ENCODE results near the gene NOS2.

NOS2 gene

DNA sequence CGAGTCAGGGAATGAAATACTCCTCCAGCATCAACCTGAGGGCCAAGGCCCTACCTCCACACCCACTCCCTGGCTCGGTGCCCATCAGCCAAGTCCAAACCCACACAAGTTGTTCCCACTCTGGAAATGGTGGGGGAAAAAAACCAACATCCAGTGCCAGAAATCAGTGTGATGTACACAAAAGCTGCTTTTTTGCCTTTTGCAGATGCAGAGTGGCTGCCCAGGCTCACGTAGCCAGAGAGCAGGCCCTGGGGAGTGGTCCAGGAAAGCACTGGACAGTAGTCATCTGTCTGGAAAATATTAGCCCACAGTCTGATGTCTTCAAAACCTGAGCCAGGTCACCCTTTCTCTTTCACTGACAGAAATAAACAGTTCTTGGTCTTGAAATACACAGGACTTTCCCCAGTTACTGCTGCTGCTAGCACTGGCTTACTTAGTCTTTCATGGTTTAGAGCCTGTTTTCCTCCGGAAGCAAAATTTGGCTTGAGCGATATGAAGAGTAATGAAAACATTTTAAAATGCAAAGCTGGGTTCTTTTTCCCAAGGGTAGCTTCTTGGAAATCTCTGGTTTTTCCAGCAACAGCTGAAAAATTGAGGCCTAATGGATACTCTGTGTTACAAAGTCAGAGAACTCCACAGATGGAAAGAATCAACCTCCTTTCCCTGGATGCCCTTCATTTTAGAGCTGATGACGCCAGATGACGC lies 18.2 kb upstream of the NOS2 start:
- no peak for FAIRE-seq

DNA sequence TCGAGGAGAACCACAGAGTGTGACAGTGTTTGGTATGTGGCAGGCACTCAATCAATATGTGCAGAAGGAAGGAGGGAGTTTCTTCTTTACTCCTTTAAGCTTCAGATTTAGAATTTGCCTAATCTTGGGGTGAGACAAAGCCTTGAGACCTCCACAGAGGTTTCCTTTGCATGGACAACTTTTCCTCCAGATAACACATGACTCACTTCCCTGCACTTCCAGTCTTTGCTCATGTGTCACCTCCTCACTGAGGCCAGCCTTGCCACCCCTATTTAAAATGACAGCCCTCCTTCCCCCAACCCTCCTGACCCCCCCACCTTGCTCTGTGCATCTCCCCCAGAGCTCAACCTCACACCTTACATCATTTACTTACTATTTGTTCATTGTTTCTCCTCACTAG lies 17.4 kb upstream of the NOS2 start:
- FAIRE-seq = no peak

DNA sequence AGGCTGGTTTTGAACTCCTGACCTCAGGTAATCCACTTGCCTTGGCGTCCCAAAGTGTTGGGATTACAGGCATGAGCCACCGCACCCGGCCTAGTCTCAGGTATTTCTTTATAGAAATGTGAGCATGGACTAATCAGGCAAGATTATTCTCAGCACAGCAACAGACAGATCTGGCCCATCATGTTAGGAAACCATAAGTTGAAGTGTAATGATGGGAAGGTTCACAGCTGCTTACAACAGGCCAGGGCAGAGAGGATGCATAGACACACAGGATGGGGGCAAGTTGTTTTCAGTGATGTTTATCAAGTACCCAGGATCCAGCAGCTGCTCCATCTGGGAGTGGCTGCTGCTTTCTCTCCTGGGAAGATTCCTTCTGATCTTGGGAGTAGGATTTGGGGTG lies 16.6 kb upstream of the NOS2 start:
- no peak for FAIRE-seq

DNA sequence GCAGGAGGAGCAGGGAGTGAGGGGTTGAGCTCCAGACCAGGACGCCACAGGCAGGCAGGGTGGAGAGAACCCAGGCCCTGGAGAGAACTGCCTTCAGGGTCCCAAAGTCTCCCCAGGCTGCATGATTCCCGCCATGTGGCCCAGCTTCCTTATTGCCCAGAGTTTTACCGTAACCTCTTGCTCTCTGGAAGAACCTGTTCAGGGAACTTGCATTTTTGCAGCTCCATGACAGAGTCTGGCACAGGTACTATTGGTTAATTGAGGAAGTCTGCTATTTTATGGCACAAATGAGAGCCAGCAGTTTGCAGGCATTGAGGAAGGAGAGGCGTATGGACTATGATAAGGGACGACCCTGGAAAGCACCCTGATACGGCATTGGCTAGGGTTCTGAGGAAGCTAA lies 11.6 kb upstream of the NOS2 start:
- no peak for FAIRE-seq

DNA sequence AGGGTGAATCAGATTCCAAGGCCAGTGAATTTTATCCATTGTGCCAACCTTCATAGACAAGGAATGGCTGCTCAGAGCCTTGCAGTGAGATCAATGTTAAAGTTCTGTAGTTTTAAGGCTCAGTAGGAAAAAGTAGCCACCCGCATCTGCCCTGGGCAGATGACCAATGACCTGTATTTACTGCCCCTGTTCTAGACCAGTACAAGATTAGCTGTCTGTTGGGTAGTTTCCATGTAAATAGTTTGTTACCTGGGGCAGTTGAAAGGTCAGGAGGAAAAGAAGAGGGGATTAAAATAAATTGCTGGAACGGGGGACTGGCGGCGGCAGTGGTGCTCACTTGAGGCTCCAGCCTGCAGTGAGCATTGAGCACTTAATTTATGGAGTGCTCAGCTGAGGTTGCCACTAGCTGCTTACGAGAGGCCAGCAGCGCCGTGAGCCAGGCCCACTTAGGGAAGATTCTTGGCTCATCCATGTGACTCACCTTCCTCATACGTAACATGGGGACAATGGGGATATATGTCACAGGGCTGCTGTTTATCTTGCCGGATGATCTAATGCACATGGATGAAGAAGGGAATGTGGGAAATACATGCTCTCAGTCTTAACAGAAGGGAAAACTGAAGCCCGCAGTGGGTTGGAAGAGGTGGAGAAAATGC lies 10.7 kb upstream of the NOS2 start:
- no peak for FAIRE-seq

DNA sequence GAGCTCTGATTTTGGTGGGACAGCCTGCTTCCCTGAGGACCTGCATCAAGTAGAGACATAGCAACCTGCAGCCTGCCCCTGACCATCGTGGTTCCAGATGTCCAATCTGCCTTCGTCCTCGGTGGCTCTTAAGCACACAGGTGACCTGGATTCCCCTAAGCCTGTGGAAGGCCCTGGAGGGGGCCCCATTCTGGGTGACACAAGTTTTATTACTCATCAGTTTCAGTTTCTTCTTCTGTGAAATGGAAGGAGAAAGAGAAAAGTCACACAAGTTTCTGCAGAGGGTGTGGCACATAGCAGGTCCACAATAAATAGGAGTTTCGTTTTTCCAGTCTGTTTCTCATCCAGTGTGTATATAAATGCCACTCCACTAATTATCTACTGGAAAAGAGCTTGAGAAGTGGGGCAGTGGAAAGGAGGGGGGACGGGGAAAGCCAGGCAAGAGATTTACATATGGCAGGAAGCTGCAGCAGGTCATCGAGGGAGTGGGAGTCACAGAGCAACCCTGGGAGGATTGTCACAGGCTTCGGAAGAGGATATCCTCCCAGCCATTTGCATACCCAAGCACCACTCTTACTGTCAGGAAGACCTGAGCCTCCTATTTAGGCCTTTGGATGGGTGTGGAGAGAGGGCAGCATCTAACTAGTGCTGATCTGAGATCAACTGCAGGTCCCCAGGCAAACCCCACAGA lies 10.0 kb upstream of the NOS2 start:
- no peak for FAIRE-seq

DNA sequence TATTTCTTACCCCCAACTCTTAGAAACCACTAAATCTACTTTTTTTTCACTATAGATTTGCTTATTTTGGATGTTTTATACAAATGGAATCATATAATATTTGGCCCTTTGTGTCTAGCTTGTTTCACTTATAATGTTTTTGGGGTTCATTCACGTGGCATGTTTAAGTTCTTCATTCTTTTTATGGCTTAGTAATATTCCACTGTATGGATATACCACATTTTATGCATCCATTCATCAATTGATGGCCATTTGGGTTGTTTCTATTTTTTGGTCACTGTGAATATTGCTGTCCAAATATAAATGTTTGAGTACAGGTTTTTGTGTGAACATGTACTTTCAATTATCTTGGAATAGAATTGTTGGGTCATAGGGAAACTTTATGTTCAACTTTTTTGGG lies 9.2 kb upstream of the NOS2 start:
- FAIRE-seq = no peak

DNA sequence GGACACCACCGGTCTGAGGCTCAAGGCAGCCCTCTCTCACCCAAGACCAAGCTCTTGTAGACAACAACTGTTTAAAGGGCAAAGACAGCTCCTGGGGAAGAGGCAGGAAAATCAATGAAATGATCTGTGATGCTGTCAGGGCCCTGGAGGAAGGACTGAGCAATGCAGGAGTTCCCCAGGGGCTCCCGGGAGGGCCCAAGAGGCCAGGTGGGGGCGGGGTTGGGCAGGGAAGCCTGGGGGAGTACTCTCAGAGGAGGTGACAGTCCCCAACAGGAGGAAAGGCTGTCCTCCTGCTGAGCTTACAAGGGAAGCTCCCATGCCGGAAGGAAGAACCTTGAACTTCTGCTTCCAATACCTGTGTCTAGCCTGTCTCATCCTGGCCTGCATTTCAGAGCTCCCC lies 8.3 kb upstream of the NOS2 start:
- FAIRE-seq = no peak

DNA sequence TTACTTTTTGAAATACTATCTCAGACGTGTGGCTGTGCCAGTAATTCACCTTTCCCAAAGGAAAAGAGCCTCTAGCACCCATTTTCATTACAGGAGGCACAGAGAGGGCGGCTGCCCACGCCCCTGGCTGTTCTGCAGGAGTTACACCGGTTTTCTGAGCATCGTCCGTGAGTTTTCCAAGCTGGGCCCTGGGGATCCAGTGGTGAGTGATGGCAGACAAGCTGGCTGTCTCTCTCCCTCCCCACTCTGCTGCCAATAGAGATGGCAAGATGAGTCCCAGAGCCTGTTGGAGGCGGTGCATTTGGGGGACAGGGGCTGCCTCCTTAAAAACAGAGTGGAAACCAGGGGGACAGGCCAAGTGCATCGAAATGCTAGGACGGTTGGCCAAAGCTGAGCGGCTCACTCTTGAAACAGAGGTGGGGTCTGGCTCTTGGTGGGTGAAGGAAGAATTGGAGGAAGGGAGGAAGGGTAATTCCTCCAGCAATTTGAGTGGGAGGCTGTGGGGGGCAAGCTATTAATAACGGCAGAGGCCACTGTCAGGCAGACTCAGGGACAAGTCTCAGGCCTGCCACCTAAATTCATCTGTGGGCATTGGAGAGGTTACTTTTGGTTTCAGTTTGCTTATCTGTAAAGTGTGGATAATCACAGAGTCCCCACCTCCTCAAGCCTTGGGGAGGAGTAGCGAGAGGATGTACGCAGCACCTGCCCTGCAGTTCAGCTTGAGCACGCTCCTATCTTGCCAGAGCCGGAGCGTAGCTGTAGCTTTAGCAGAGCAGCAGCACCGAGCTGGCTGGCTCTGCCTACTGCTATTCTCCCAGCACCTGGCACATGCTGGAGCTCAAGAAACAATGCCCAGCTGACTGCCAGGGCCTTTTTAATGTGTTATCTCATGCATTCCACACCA lies 7.5 kb upstream of the NOS2 start:
- no peak for FAIRE-seq

DNA sequence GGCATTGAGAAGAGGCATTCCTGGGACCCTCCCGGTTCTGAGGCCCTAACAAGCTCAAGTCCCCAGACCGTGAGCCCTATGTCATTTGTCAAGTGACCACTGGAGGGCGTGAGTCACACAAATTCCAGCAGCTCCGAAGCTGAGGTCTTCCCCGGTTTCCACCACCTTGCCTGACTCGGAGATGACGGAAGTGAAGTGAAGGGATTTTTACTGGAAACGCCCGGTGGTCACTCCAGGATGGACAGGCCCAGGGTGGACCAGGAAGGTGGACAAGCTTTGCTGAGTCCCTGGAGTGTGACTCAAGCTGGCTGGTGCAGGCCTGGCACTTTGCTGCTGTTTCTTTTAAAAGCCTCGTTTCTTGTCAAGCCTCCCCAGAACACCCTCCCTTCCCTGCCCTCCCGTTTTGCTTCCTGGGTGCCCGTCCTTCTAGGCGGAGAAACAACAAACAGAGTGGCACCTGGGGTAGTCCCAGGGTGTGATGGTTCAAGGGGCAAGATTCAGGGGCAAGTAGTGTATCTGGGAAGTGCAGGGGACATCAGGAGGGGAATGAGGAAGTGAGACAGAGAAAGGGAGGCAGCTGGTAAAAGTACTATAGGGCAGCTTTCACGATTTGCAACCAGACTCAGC lies 5.3 kb upstream of the NOS2 start:
- FAIRE-seq = no peak

DNA sequence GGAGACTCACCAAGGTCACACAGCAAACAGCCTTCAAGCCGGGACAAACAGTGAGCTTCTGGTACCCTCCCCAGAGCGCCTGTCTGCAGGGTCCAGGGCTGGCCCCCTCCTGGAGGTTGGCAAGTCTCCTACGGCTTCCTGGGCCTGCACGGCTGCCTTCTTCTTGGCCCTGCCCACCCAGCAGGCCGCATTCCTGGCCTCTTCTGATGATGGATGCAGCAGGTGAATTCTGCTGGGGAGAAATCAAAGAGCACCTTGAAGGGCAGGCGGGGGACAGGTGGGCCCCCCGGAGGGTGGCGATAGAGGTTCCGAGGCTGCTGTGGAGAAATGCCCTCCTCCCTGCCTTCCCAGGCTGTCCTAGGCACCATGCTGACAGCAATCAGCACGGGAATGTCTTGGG lies 3.8 kb upstream of the NOS2 start:
- FAIRE-seq = no peak

DNA sequence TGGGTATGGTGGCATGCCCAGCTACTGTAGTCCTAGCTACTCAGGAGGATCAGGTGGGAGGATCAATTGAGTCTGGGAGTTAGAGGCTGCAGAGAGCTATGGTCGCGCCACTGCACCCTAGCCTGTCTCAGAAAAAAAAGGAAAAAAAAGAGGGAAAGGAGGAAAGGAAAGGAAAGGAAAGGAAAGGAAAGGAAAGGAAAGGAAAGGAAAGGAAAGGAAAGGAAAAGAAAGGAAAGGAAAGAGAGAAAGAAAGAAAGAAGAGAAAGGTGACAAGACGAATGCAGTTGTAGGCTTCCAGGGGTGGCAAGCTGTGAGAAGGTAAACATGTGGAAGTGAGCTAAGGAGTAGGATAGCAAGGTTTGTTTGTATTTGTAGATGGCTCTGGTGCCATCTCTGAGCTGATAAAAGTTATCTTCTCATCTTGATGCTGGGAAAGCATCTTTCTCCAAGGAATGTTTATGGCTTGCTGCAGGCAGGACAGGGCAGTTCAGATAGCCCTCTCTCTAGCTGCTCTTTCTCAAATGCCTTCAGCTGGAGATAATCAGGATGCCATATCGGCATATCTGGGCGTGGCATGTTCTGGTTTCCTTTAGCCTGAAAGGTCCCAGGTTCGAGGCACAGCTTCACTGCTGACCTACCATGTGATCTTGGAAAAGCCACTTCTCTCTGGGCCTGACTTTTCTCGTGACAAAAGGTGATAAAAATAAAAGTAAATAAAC lies 2.8 kb upstream of the NOS2 start:
- no peak for FAIRE-seq

DNA sequence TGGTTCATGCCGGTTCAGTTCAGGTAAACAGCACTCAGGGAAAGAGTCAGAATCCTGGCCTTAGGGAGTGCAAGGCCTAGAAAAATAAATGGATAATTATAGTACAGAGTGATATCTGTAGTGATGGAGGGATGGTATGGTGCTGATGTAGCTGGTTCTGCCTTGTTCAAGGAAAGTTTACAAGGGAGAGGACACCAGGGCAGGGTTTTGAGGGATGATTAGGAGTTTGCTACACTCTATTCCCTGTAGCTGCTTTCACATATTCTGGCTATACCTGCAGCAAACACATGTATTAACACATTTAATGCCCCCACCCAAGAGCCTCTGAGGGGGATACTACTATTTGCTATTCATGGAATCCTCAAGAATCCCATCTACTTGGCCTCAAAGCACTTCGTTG lies 1.7 kb upstream of the NOS2 start:
- no peak for FAIRE-seq

DNA sequence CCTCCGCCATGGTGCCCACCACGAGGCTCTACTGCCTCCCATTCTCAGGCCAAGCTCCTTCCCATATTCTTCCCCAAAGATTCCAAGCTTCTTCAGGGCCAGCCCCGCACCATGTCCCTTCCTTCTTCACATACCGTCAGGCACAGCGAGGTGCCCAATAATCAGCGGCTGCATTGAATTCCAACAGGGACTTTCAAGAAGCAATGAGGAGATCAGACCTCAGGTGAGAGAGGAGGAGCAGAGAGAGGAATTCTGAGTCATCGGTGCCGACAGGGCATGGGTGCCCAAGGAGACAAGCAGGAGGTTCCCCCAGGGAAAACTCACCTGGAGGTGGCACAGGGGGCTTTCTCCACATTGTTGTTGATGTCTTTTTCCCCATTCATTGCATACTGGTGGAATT lies 2.0 kb downstream of the NOS2 start:
- FAIRE-seq = no peak

DNA sequence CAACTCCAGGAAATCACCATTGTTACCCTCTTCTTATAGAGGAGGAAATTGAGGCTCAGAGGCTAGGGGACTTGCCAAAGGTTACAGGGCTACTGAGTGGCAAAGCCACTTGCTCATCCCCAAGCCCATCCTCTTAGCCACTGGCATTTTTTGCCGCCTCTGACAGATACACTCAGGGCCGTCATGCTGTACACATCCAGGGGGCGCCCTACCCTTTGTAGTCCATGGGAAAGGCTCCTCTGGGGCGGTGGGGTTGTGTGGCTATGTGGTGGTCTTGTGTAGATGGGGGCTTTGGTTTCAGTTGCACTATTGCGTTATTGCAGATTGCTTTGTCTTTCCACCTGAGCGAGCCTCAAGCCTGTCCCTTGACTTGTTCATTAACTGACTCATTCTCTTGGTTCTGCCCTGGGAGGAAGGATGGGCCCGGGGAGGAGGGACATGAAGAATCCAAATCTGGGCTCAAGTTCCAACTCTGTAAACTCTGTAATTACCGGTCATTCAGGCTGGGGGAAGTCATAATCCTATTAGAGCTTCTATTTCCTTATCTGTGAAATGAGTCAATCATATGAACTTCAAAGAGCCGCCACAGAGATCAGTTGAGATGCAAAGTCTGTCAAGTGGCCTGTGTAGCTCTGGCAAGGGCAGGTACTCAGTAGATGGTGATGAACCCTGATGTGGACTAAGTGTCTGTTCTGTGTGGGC lies 2.8 kb downstream of the NOS2 start:
- no peak for FAIRE-seq

DNA sequence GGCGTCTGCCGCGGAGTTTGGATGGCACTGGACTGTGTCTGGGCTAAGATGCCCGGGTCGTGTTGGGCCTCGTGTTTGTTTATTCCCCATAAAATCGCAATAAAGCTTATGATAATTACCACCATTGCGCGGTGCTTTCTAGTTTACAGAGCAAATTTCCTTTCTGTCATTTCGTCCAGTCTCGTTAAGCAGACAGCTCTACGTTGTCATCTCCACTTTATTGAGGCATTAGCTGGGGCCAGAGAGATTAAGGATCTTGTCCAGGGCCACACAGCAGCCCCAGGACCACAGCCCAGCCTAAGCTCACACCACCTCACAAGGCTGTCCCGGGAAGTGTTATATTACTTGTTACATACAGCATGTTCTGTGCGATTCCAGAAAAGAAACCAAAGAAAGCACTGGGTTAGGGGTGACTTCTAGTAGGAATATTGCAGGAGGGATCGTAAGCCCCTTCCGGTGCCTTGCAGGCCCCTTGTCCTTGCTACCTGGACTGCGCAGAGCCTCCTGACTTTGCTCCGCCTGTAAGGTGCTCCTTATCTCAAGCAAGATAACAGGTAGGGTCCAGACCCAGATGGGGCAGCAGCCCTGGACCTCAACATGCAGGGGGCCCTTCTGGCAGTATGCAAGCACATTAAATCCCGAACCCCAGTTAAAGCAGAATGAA lies 6.3 kb downstream of the NOS2 start:
- no peak for FAIRE-seq

DNA sequence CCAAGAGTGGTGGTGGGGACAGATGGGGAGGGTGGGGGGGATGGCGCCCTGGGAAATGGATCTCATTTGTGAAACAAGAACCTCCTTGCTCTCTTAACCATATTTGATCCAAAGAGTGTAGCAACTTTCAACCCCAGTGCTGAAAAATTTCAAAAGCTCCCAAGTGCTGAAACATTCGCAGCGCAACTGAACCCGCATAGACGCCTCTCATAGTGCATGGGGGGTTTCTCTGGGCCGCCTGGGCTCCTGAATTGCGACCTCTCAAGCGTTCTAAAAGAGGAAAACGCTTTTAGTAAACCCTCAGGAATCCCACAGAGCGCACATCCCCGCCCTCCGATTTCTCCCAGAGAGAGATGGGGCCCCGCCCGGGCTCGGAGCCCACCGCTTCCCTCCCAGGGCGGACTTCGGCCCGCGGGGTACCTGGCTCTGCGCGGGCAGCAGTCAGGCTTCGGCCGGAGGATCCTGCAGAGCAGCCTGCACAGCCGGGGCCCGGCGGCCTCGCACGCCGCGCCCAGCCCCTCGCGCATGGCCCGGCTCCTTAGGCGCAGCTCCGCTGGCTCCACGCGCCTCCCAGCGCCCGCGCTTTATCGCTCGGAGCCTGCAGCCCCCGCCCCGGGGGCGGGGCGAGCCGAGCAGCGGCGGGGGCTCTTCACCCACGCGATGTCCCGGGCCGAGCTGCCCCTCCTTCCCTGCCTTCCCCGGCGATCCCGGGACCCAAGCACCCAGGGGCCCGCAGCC lies 7.0 kb downstream of the NOS2 start:
- FAIRE-seq = no peak

DNA sequence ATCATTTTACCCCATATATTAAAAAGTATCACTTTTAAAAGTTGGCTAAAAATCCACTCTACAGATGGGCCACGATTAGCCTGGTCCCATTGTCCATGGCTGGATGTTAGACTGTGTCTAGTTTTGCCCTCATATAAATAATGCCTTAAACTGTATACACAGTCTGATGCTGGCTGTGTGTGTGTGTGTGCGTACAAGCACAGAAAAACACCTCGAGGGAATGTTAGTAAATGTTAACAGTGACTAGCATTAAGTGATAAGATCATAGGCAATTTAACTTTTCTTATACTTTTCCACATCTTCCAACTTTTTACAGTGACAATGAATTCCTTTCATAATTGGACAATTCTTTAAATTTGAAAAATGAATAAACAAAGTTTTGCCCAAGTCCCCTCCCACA lies 8.2 kb downstream of the NOS2 start:
- FAIRE-seq = no peak

DNA sequence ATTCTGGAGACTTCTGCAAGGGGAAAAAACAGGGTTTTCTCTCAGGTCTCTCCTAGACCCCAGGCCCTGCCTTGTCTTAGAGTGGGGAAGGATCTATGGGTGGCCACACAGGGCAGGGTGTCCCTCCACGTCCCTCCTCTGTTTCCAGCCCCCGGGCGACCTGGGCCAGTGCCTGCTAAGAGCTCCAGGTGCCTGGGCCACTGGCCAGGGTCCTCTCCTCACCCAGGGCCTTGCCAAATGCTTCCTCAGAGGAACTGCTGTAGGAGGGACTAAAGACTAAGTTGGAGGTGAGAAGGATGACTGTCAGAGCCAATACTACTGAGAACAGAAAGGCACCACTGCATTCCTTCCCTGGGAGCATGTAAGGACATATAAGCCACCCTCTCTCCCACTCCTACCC lies 11.4 kb downstream of the NOS2 start:
- no peak for FAIRE-seq

Data from A204.1 (cell line).